HuH-7 (cell line): ENCODE results near the gene USP30.

ENCODE experiments used
- DNase-seq: peaks from one replicate; pipeline ENCODE4 v3.0.0; 2011; ENCODE audit warnings: low spot score

USP30 gene

DNA sequence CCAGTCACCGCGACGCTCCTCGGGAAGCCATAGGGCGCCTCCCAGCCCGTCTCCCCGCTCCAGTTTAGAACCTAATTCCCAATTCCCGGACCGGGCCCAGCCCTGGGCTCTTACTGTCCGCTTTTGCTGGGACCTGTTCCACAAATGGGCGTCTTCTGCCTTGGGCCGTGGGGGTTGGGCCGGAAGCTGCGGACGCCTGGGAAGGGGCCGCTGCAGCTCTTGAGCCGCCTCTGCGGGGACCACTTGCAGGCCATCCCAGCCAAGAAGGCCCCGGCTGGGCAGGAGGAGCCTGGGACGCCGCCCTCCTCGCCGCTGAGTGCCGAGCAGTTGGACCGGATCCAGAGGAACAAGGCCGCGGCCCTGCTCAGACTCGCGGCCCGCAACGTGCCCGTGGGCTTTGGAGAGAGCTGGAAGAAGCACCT lies 45.8 kb downstream of the USP30 start:
- DNase-seq = peak; percentile 36

DNA sequence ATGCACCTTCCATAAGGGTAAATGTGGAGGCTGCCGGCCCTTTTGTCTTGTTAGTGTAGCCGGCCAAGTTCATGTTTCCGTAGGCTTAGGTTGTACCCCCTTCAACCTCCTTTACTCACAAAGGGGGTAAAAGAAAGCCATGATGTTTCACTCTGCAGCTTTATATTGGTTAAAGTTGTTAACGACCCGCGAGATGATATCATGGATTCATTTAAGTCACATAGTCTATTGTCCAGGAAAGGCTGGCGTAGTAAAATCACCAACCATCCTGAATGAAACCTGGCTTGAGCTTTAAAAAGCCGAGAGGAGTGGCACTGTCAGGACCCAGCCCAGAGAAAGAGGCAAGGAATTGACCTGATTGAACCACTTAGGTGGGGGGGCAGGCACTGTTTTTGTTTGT lies 46.3 kb downstream of the USP30 start:
- no peak for DNase-seq

DNA sequence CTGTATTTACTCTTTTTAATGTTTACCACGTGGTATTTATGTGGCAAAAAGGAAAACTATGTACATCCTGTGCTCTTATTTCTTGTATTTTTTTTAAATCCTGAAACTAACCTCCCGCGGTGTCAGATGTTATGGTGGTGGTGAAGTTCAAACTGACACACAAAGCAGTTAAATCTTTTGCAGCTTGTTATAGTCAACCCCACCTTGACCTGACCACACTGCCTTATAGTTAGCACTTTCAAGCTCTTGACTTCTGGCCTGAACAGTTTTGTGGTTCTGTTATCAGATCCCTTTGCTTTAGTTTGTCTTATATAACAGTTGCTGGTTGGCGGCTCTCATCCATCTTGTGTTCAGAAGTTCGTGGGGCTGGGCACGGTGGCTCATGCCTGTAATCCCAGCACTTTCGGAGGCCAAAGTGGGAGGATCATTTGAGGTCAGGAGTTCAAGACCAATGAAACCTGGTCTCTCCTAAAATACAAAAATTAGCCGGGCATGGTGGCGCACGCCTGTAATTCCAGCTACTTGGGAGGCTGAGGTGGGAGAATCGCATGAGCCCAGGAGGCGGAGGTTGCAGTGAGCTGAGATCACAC lies 47.1 kb downstream of the USP30 start:
- DNase-seq = no peak

DNA sequence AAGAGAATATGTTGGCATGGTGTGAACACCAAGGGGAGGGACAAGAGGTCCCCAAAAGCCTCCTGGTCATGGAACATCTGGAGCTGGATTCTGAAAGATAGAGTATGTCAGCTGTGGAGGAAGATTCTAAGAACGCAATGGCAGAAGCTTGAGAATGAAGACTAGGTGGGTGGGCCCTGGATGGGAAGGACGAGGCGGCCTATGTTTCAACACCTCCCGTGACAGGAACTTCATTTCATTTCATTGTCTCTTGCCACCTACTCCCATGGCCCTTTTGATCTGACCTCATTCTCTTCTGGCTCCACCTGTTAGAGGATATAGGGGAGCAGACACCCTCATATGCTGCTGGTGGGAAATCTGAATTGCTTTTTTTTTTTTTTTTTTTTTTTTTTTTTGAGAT lies 48.4 kb downstream of the USP30 start:
- DNase-seq = no peak

DNA sequence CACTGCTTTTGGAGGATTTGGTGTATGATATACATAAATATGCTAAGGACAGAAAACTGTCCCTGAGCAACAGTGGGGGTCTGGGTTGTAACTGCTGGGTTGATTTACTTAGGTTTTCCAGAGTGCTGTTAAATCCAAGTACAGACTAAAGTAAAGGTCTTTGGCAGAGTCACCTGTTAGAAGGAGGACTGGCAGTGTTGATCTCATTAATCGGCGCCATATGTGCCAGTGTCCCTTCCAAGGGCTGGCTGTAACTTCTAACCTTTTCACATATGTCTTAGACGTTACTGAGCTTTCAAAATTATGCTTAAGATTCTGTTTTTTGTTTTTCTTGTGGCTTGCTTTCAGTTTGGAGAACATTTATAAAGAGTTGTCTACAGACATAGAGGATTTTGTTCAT lies 50.1 kb downstream of the USP30 start:
- no peak for DNase-seq

DNA sequence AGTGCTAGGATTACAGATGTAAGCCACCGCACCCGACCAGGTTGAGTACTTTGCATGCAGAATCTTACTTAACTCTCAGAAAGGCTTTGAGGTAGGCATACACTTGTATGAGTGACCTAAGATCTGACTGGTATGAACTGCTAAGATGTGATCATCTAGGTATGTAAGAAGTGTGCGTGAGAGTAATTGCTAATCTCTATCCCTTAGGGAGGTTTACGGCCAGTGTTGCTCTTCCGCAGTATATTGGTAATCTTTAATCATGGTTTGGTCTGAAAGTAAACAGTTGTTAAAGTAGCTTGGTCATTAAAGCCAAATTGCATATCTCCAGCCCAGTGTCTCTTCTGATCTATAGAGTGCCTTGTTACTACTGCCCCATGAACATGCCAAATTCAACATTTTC lies 52.8 kb downstream of the USP30 start:
- DNase-seq = no peak

GRCh38 chr12:109109746-109110350 lies 57.5 kb downstream of the USP30 start:
- no peak for DNase-seq

DNA sequence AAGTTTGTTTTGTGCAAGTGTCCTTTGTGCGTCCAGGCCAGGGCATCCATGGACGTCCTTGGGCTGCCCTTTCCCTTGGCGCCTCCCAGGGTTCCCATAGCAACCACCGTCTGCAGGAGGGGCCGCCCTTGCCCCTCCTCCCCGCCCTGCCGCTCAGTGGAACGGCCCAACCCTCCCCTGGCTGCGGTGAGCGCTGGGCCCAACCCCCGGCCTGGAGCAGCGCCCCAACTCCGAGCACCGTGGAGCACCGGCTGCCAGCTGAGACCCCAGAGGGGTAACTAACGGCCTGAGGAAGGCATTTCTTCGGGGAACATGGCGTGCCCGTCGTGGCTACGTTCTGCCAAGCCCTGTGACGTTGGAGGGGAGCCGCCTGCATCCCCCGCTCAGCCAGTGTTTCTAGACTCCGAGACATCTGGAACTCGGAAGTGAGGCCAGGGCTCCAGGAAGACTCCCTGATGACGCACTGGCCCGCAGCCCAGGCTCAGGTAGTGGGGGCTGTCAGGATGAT lies 58.7 kb downstream of the USP30 start:
- DNase-seq = peak; percentile 67

DNA sequence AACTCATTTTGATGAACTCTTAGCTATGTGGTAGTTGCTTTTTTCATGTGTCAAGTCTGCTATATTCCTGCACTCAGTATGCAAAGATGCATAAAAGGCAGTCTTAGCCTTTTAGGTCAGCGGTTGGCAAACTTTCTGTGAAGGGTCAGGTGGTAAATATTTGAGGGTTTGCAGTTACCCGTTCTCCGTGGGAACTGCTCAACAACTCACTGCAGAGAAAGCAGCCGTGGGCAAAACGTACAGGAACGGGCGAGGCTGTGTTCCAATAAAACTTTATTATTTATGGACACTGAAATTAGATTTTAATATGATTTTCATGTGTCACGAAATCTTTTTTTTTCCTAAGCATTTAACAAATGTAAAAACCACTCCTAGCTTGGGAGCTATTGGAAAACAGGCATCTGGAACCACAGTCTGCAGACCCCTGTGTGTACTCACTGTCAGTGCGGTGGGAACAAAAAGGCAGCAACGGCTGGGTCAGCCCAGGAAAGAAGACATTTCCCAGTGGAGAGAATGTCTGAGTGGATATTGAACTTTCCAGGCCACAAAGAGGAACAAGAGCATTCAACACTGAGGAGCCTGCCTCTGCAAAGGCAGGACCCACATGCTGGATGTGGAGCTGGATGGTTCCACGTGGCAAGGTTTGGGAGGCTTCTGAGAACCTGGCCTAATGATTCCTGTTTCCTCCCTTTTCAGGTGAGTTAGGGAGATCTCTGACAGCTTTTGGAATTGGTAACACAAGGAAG lies 60.5 kb downstream of the USP30 start:
- DNase-seq = no peak

DNA sequence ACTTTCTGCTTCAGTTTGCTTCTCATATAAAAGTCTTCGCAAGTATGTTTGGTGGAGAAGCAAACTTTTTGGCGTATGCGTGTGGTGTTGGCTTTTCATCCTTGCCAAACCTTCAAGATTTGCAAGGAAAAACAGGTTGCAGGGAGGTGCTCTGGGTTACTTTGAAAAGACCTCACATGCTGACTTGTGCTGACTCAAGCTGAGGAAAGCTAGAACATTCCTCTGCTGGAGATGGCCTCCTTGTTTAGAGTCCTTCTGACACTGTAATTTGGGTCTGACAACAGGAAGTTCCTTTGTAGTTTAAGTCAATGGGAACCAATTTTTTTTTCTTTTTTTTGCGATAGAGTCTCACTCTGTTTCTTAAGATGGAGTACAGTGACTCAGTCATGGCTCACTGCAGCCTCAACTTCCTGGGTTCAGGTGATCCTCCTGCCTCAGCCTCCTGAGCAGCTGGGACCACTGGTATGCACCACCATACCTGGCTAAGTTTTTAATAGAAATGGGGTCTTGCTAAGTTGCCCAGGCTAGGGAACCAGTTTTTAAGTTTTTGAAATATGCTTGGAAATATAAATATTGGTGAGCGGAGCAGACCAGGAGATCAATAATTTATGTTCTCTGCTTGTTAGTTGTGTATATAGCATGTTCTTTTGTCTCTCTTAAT lies 61.4 kb downstream of the USP30 start:
- no peak for DNase-seq

DNA sequence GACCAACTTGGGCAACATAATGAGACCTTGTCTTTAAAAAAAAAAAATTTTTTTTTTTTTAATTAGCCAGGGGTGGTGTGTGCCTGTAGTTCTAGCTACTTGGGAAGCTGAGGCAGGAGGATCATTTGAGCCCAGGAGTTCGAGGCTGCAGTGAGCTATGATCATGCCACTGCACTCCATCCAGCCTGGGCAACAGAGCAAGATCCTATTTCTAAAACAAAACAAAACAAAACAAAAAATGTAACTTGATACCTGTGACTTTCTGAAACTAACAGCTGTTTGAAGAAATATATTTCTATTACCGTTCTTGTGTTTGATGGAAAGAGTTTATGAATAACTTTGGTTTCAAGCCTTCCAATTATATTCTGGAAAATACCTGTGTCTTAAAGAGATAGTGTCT lies 62.3 kb downstream of the USP30 start:
- DNase-seq = no peak

DNA sequence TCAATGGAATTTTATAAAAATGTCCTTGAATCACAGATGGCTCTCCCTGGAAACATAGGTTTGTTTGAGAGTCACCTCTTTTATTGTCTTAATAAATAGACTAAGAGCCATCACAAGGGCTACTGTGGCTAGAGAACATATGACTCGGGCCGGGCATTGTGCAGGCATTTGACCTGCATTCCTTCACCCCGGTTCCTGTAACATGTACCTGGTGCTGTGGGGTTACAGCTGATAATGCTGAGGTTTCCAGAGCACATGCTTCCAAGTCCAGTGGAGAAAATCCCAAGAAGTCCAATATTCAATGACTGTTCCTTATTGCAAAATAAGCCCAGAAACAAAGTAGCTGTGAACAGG lies 63.0 kb downstream of the USP30 start:
- DNase-seq = no peak

DNA sequence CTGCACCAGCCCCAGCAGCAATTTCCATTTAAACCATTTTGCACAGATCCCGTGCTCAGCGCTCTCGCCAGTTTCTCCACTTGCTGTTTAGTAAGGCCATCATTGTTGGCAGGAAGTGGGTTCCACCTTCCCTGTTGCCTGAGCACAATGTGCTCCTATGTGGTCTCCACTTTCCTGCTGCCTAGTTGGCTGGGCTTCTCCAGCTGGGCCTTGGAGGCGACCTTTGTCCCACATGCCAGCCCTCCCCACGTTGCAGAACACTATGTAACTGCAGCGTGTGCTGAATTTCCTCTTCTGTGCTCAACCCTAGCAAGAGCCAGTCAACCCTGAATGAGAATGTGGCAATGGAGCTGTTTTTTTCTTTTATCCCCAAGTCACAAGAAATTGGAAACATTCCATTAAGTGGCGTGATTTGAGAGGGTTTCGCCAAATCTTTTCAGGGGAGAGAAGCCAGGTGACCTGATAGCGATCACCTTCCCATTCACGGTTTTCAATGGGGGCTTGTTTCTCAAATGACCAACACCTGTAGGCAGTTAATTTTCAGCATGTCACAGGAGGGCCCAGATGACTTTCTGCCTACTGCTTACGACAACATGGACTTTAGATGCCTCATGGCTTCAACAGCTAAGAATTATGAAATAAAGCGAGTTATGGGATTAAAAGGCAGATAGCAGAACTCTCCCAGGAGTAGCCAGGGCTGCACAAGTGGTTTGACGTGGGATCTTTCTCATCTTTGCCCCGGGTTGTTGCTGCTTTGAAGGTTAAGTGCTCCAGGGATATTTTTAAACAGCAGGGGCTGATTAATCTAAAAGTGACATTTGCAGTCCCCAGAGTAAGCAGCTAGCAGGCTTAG lies 63.6 kb downstream of the USP30 start, which contains the start of gene ACACB:
TSS of gene ACACB (plus strand) at position 830 of the 853 bp plus-strand sequence. CDS start 22,819 bp downstream, outside the sequence.
- peak; percentile 60 for DNase-seq

- no peak for DNase-seq
Observed at GRCh38 chr12:109116611-109116949, 64.2 kb downstream of the USP30 start.

- no peak for DNase-seq
Observed at GRCh38 chr12:109120095-109120494, 67.7 kb downstream of the USP30 start.

- DNase-seq = no peak
Observed at GRCh38 chr12:109120557-109120956, 68.2 kb downstream of the USP30 start.

GRCh38 chr12:109121346-109121880 lies 69.0 kb downstream of the USP30 start:
- no peak for DNase-seq

- no peak for DNase-seq
Observed at GRCh38 chr12:109124878-109125648, 72.7 kb downstream of the USP30 start.

- DNase-seq = no peak
Observed at GRCh38 chr12:109125791-109126190, 73.4 kb downstream of the USP30 start.

DNA sequence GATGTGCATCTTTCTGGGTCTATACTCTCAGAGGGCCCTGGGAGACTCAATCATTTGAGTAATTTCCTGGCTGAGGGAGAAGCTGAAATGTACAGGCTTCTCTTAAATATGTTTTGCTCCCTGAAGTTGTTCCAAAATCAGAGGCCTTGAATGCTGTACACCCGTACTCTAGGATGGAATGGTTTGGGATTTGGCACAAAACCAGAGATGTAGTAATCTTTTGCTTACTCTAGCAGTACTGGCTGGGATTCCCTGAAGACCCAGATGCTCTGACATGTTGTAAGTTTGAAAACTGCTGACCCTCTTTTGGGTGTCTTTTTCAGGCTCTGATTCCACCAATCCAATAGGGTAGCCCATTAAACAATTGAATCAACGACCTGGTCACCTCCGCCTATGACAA lies 74.4 kb downstream of the USP30 start:
- DNase-seq = no peak
